HG03378 (cell line): Measurements from ENCODE around the gene CELF4.

Experiments used
- ATAC-seq: cut with Tn5 transposase; IDR thresholded peaks from one replicate; pipeline ENCODE4 v1.9.1; 2021; ENCODE audit warnings: mild to moderate bottlenecking, moderate library complexity; ENCODE audit not compliant: unreplicated experiment

The CELF4 gene

GRCh38 chr18:37422596-37422995 lies 143.0 kb downstream of the CELF4 start:
- no peak for ATAC-seq

- no peak for ATAC-seq
These were observed 143.5 kb downstream of the CELF4 start for GRCh38 chr18:37422116-37422515.

- ATAC-seq, result no peak
These were observed 144.1 kb downstream of the CELF4 start for GRCh38 chr18:37421341-37422077.

- ATAC-seq, result no peak
These were observed 145.2 kb downstream of the CELF4 start for GRCh38 chr18:37420315-37420880.

GRCh38 chr18:37419866-37420265 lies 145.7 kb downstream of the CELF4 start:
- ATAC-seq, result no peak

GRCh38 chr18:37419315-37419714 lies 146.3 kb downstream of the CELF4 start:
- ATAC-seq, result no peak

- ATAC-seq, result no peak
These were observed 150.8 kb downstream of the CELF4 start for GRCh38 chr18:37414816-37415215.

- no peak for ATAC-seq
These were observed 152.8 kb downstream of the CELF4 start for GRCh38 chr18:37412829-37413228.

- ATAC-seq, result no peak
These were observed 153.3 kb downstream of the CELF4 start for GRCh38 chr18:37412333-37412732.

- ATAC-seq, result no peak
These were observed 155.7 kb downstream of the CELF4 start for GRCh38 chr18:37409878-37410277.

GRCh38 chr18:37408676-37409265 lies 156.8 kb downstream of the CELF4 start:
- no peak for ATAC-seq

GRCh38 chr18:37407571-37407970 lies 158.0 kb downstream of the CELF4 start:
- no peak for ATAC-seq

GRCh38 chr18:37405772-37406171 lies 159.8 kb downstream of the CELF4 start:
- no peak for ATAC-seq

GRCh38 chr18:37405229-37405628 lies 160.4 kb downstream of the CELF4 start:
- ATAC-seq, result no peak

- ATAC-seq, result no peak
These were observed 161.8 kb downstream of the CELF4 start for GRCh38 chr18:37403788-37404187.

- ATAC-seq, result no peak
These were observed 162.4 kb downstream of the CELF4 start for GRCh38 chr18:37403100-37403781.

GRCh38 chr18:37402735-37403099 lies 162.9 kb downstream of the CELF4 start:
- no peak for ATAC-seq

GRCh38 chr18:37400802-37401201 lies 164.8 kb downstream of the CELF4 start:
- no peak for ATAC-seq

- no peak for ATAC-seq
These were observed 167.2 kb downstream of the CELF4 start for GRCh38 chr18:37398248-37398920.

- no peak for ATAC-seq
These were observed 167.8 kb downstream of the CELF4 start for GRCh38 chr18:37397814-37398213.

- no peak for ATAC-seq
These were observed 168.5 kb downstream of the CELF4 start for GRCh38 chr18:37396971-37397720.
